Upper lobe of left lung (tissue), 6 donors: ENCODE results near the gene MTHFD1L. TPM values are rescaled to one million over a fixed set of nuclear protein-coding genes. Genes with fewer than 3 reads are reported as not detected.
"Not testable (repeated sequence)": the region's sequence is repeated elsewhere in the genome, so short reads cannot be mapped to it uniquely, and the experiment has no call there.

ENCODE experiments used
- ATAC-seq, 2 donors: fragments of 200-7000 bp; cut with Tn5 transposase; one replicate each; pipeline ENCODE4 v1.9.1; 2022; ENCODE audit warnings: mild to moderate bottlenecking in 2 of 2, moderate library complexity in 2 of 2; ENCODE audit not compliant: low FRiP score in 2 of 2
- DNase-seq, 2 donors: peaks; one replicate each; pipeline ENCODE4 v3.0.0-alpha.2; 2019 to 2020
- H3K27ac ChIP-seq, 4 donors: fragments of 200-600 bp; sonication (generic); one replicate each; pipeline ENCODE4 v1.5.1; 2016 to 2019
- H3K27me3 ChIP-seq, 4 donors: fragments of 200-600 bp; sonication (generic); one replicate each; pipeline ENCODE4 v1.5.1; 2017 to 2019
- H3K36me3 ChIP-seq, 4 donors: fragments of 200-600 bp; sonication (generic); one replicate each; pipeline ENCODE4 v1.5.1; 2016 to 2019
- H3K4me1 ChIP-seq, 4 donors: fragments of 200-600 bp; sonication (generic); one replicate each; pipeline ENCODE4 v1.5.1; 2018 to 2019
- H3K4me3 ChIP-seq, 4 donors: fragments of 200-600 bp; sonication (generic); one replicate each; pipeline ENCODE4 v1.5.1; 2017 to 2019; ENCODE audit warnings: mild to moderate bottlenecking in 2 of 4, moderate library complexity in 1 of 4
- H3K9me3 ChIP-seq, 4 donors: fragments of 200-600 bp; sonication (generic); one replicate each; pipeline ENCODE4 v1.5.1; 2018 to 2019
- CTCF ChIP-seq, 6 experiments: fragments of 450-650 bp in 4 of 6; fragments of 200-600 bp in 2 of 6; sonication (generic) in 2 of 6; IDR thresholded peaks; one replicate each; pipeline ENCODE4 v1.5.1; 2016 to 2019; ENCODE audit warnings: antibody characterized with exemption in 6 of 6
- EP300 ChIP-seq, 4 donors: sonication (generic); formaldehyde crosslinking; IDR thresholded peaks; one replicate each; pipeline ENCODE4 v1.5.1; 2017; ENCODE audit warnings: antibody characterized with exemption in 4 of 4, control low read depth in 2 of 4
- POLR2A ChIP-seq, 4 donors: fragments of 450-650 bp; IDR thresholded peaks; one replicate each; pipeline ENCODE4 v1.5.1; 2016 to 2017; ENCODE audit warnings: antibody characterized with exemption in 4 of 4, mild to moderate bottlenecking in 2 of 4
- POLR2AphosphoS5 ChIP-seq, 2 donors: sonication (generic); formaldehyde crosslinking; IDR thresholded peaks; one replicate each; pipeline ENCODE4 v1.5.1; 2017; ENCODE audit warnings: antibody characterized with exemption in 2 of 2
- WGBS, 2 donors: methylation state at CpG; one replicate each; pipeline ENCODE4 v1.1.5; 2017 to 2018; 5-methylcytosine and 5-hydroxymethylcytosine counted together
- total RNA-seq, 6 donors: library from RNA; depleted of rRNA in 4 of 6; stranded (reverse); fragments of >200 nt in 4 of 6; gene quantifications; one replicate each; pipeline versions ENCODE4 v1.1.0 to v1.2.1, GENCODE V29; 2016 to 2021
- donor health status: DM: no; HTN: no; CAD: no; lungs with moderate emphysema.
- donor health status: DM: no; HTN: yes; CAD: no; lungs with severe emphysema.

The MTHFD1L gene
- total RNA-seq, 6 donors from 2014 or later: 11.8 to 32.3 (median 19.4) TPM

- no peak for DNase-seq
- Histone ChIP-seq H3K4me1 (no peaks in the 10 kb centered on the region), H3K27ac (no peak overlapping the region), H3K27me3 (no peaks in the 10 kb centered on the region), H3K9me3 (no peaks in the 10 kb centered on the region), H3K4me3 (no peak overlapping the region), H3K36me3 (no peaks in the 10 kb centered on the region)
- 79 to 89% methylated on average over 5 of the region's 5 CpGs for WGBS, 2 donors
- TF ChIP-seq CTCF (IDR thresholded peaks at IDR 0.05) (no peak), POLR2A (IDR thresholded peaks at IDR 0.05) (no peak), EP300 (IDR thresholded peaks at IDR 0.05) (no peak), POLR2AphosphoS5 (IDR thresholded peaks at IDR 0.05) (no peak)
- ATAC-seq: no peak
Measured at GRCh38 chr6:151111670-151112069, 246.2 kb downstream of the MTHFD1L start.

GRCh38 chr6:151112130-151112529 lies 246.6 kb downstream of the MTHFD1L start:
- TF ChIP-seq POLR2A (IDR thresholded peaks at IDR 0.05) (no peak), EP300 (IDR thresholded peaks at IDR 0.05) (no peak), POLR2AphosphoS5 (IDR thresholded peaks at IDR 0.05) (no peak), CTCF (IDR thresholded peaks at IDR 0.05) (no peak)
- no peak overlapping the region for H3K4me3 ChIP-seq
- H3K4me1 ChIP-seq: no peaks in the 10 kb centered on the region
- DNase-seq (no peak), ATAC-seq (no peak)
- WGBS, 2 donors: 67 to 71% methylated on average over 4 of the region's 4 CpGs
- no peak overlapping the region for H3K27ac ChIP-seq
- no peaks in the 10 kb centered on the region for H3K27me3 ChIP-seq
- no peaks in the 10 kb centered on the region for H3K9me3 ChIP-seq
- H3K36me3 ChIP-seq: no peaks in the 10 kb centered on the region

- not testable (repeated sequence) for H3K4me1 ChIP-seq, H3K27me3 ChIP-seq, DNase-seq, ATAC-seq, H3K27ac ChIP-seq, H3K9me3 ChIP-seq, H3K4me3 ChIP-seq, H3K36me3 ChIP-seq
- 94 to 96% methylated on average over 3 of the region's 3 CpGs for WGBS, 2 donors
Measured at GRCh38 chr6:151112884-151113283, 247.4 kb downstream of the MTHFD1L start.

GRCh38 chr6:151113641-151114040 lies 248.1 kb downstream of the MTHFD1L start:
- no peak overlapping the region for H3K27ac ChIP-seq
- H3K9me3 ChIP-seq: no peaks in the 10 kb centered on the region
- ATAC-seq (no peak), DNase-seq (no peak)
- H3K36me3 ChIP-seq: no peaks in the 10 kb centered on the region
- TF ChIP-seq POLR2AphosphoS5 (IDR thresholded peaks at IDR 0.05): no peak
- no peak for TF ChIP-seq EP300 (IDR thresholded peaks at IDR 0.05)
- no peak for TF ChIP-seq POLR2A (IDR thresholded peaks at IDR 0.05)
- TF ChIP-seq CTCF (IDR thresholded peaks at IDR 0.05): no peak
- H3K27me3 ChIP-seq: no peaks in the 10 kb centered on the region
- WGBS, 2 donors: 93 to 96% methylated on average over 5 of the region's 5 CpGs
- H3K4me3 ChIP-seq: no peak overlapping the region
- H3K4me1 ChIP-seq: peaks cover 0 to 7% (median 0%) of the 10 kb centered on the region in 4 donors

- Histone ChIP-seq H3K36me3 (no peaks in the 10 kb centered on the region), H3K4me1 (peaks cover 0 to 7% (median 0%) of the 10 kb centered on the region in 4 donors), H3K9me3 (no peaks in the 10 kb centered on the region), H3K4me3 (no peak overlapping the region), H3K27me3 (no peaks in the 10 kb centered on the region), H3K27ac (no peak overlapping the region)
- DNase-seq (no peak), ATAC-seq (peak in 1 of 2 donors; percentile 21)
- 62 to 66% methylated on average over 8 of the region's 8 CpGs for WGBS, 2 donors
- TF ChIP-seq POLR2A (IDR thresholded peaks at IDR 0.05): no peak
- no peak for TF ChIP-seq CTCF (IDR thresholded peaks at IDR 0.05)
- TF ChIP-seq EP300 (IDR thresholded peaks at IDR 0.05): no peak
- no peak for TF ChIP-seq POLR2AphosphoS5 (IDR thresholded peaks at IDR 0.05)
Measured at GRCh38 chr6:151118461-151119123, 253.1 kb downstream of the MTHFD1L start.
